ENCODE results near the gene DPYD.

Gene DPYD

GRCh38 chr1:97063532-97063931 lies 857.3 kb downstream of the DPYD start:
- H3K9me3 ChIP-seq (ENCODE audit: severe bottlenecking) = peaks cover 2% of the 10 kb centered on the region
- no peak for TF ChIP-seq CTCF (IDR thresholded peaks at IDR 0.05; ENCODE audit: low read depth, low read length)
- no peaks in the 10 kb centered on the region for H3K27me3 ChIP-seq (ENCODE audit: insufficient read depth, low read depth, severe bottlenecking)
- DNase-seq = no peak
- no peak overlapping the region for H3K27ac ChIP-seq
- no peak overlapping the region for H3K4me3 ChIP-seq (ENCODE audit: low read depth, low read length)
- no peaks in the 10 kb centered on the region for H3K36me3 ChIP-seq

- DNase-seq = no peak
- no peaks in the 10 kb centered on the region for H3K36me3 ChIP-seq
- no peaks in the 10 kb centered on the region for H3K27me3 ChIP-seq (ENCODE audit: insufficient read depth, low read depth, severe bottlenecking)
- TF ChIP-seq CTCF (IDR thresholded peaks at IDR 0.05; ENCODE audit: low read depth, low read length) = no peak
- no peak overlapping the region for H3K27ac ChIP-seq
- peaks cover 9% of the 10 kb centered on the region for H3K9me3 ChIP-seq (ENCODE audit: severe bottlenecking)
- H3K4me3 ChIP-seq (ENCODE audit: low read depth, low read length) = no peak overlapping the region
Observed at GRCh38 chr1:97061604-97062003, 859.2 kb downstream of the DPYD start.

- no peak for TF ChIP-seq CTCF (IDR thresholded peaks at IDR 0.05; ENCODE audit: low read depth, low read length)
- Histone ChIP-seq H3K4me3 (ENCODE audit: low read depth, low read length) (no peak overlapping the region), H3K36me3 (no peaks in the 10 kb centered on the region), H3K27ac (no peak overlapping the region), H3K9me3 (ENCODE audit: severe bottlenecking) (peaks cover 10% of the 10 kb centered on the region), H3K27me3 (ENCODE audit: insufficient read depth, low read depth, severe bottlenecking) (no peaks in the 10 kb centered on the region)
- DNase-seq = no peak
Observed at GRCh38 chr1:97056386-97056785, 864.4 kb downstream of the DPYD start.

- Histone ChIP-seq H3K27me3 (ENCODE audit: insufficient read depth, low read depth, severe bottlenecking) (no peaks in the 10 kb centered on the region), H3K27ac (no peak overlapping the region), H3K4me3 (ENCODE audit: low read depth, low read length) (no peak overlapping the region), H3K36me3 (no peaks in the 10 kb centered on the region), H3K9me3 (ENCODE audit: severe bottlenecking) (peaks cover 9% of the 10 kb centered on the region)
- no peak for DNase-seq
- TF ChIP-seq CTCF (IDR thresholded peaks at IDR 0.05; ENCODE audit: low read depth, low read length) = no peak
Observed at GRCh38 chr1:97053268-97053667, 867.6 kb downstream of the DPYD start.

- H3K9me3 ChIP-seq (ENCODE audit: severe bottlenecking) = peaks cover 4% of the 10 kb centered on the region
- no peak for DNase-seq
- no peak overlapping the region for H3K27ac ChIP-seq
- TF ChIP-seq CTCF (IDR thresholded peaks at IDR 0.05; ENCODE audit: low read depth, low read length) = no peak
- no peaks in the 10 kb centered on the region for H3K36me3 ChIP-seq
- H3K27me3 ChIP-seq (ENCODE audit: insufficient read depth, low read depth, severe bottlenecking) = no peaks in the 10 kb centered on the region
- no peak overlapping the region for H3K4me3 ChIP-seq (ENCODE audit: low read depth, low read length)
Observed at GRCh38 chr1:97051823-97052222, 869.0 kb downstream of the DPYD start.

GRCh38 chr1:97050506-97050905 lies 870.3 kb downstream of the DPYD start:
- Histone ChIP-seq H3K4me3 (ENCODE audit: low read depth, low read length) (no peak overlapping the region), H3K9me3 (ENCODE audit: severe bottlenecking) (no peaks in the 10 kb centered on the region), H3K27ac (no peak overlapping the region), H3K36me3 (no peaks in the 10 kb centered on the region), H3K27me3 (ENCODE audit: insufficient read depth, low read depth, severe bottlenecking) (no peaks in the 10 kb centered on the region)
- DNase-seq = peak; percentile 17
- peak; percentile 38 for TF ChIP-seq CTCF (IDR thresholded peaks at IDR 0.05; ENCODE audit: low read depth, low read length)
